ENCODE measurements around the gene MST1R.

GRCh38 chr3:49912881-49913281 is 9.2 kb upstream of the MST1R start:
- TF ChIP-seq RAD21 (conservative IDR thresholded peaks at IDR 0.05) (no peak), CTCF (IDR thresholded peaks at IDR 0.05; ENCODE audit: poor library complexity, severe bottlenecking) (no peak), EZH2 (IDR thresholded peaks at IDR 0.05; ENCODE audit: borderline replicate concordance, insufficient read depth, low read length, poor library complexity, severe bottlenecking) (no peak)
